Activated CD4-positive, CD25-positive, alpha-beta regulatory T cell (primary cell): ENCODE data around the gene SMARCAL1.
"Not testable (repeated sequence)": the region's sequence is repeated elsewhere in the genome, so short reads cannot be mapped to it uniquely, and the experiment has no call there.

Experiments used
- DNase-seq, 4 experiments: peaks; one replicate each; lab custom pipeline; 2025; lab: John Stamatoyannopoulos, UW

SMARCAL1 gene

DNA sequence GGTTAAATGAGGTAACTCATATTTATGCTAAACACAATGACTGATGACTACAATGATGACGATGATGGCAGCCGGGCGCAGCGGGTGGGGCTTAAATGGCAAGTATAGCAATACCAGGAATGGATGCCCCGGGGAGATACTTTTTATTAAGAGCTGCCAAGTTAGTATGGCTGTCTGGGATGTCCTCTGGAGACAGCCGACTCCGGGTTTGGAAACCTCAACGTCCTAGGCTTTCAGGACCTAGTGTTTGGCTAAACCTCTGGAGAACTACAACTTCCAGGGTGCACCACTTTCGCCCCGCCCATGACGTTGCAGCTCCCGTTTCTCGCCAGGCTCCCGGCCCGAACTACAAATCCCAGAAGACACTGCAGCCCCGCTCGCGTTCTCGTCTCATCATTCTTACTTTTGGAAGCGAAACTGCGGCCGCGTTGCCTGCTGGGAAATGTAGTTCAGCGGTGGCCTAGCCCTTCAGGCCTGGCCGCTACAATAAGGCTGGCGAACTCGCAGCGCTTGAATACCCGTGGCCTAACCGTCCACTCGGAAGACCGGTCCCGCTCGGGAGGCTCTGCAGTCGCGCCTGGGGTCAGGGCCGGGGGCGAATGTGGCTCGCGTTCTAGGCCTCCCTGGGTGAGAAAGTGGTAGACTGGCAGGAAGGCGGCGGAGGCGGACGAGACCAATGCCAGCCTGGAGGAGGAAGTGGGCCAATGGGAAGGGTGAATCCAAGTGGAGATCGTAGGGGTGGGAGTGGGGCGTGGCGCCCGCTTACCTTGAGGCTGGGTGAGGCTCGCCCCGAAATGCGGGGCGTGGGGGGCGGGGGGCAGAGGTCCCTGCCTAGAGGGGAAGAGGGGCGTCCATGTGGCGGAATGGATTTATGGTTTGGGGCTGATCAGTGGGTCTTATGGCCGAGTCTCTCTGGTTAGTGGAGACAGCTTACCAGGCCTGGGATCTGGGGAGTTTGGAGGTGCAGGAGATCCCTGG lies at the start of gene SMARCAL1:
SMARCAL1 (plus strand) TSS at position 463 of the 978 bp plus-strand sequence. CDS start 2,221 bp downstream, outside the sequence.
- DNase-seq, result peak; percentile 90 to 99 (median 95)

DNA sequence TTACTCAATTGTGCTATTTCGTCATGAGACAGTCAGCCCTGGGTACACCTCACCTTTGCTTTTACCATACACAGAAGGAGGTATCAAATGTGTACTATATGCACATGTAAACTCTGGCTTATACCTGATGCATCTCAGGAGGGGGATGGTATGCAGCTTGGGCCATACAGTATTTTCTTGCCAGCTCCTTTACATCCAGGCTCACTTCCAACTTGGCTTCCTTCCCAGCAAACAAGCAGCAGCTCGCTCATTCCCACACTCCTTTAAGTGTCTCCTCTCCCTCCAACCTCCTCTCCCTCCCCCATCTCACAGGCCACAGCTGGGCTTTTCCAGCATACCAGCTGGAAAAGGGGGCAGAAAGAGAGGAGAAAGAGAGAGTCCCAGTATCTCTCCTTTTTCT lies 49.6 kb upstream of the SMARCAL1 start:
- DNase-seq, result no peak

DNA sequence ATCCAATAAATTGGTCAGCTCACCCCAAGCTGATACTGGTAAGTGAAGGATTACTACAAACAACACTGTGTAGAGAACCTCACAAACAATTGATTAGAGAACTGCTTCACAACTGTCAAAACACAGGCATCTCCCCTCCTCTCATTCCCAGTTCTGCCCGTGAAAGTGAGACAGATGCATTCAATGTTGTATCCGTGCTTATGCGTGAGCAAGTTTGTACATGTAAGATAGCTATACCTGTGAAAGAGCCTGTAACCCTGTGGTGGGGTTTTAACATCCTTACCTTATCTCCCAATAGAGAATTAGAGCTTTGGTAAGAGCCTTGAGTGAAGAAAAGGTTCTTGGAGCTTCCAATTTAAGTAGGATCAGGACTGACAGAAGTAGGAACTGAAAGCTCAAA lies 49.1 kb upstream of the SMARCAL1 start:
- no peak for DNase-seq

DNA sequence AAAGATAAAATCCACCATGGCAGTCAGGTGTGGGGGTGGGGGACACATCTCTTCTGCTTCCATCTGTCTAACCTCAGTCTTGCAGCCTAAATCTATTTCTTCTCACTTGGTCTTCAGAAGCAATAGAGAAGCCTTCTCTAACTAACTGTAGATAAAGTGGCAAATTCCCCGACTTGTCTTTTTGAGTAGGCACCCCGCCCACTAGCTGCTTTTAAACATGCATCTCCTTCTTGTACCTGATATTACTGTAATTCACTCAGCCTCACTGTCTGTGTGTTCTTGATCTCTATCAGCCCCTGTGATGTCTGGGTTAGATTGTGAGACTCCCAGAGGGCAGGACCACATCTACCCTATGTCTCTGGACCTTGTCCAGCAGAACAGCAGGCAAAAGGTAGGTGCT lies 46.8 kb upstream of the SMARCAL1 start:
- no peak for DNase-seq

DNA sequence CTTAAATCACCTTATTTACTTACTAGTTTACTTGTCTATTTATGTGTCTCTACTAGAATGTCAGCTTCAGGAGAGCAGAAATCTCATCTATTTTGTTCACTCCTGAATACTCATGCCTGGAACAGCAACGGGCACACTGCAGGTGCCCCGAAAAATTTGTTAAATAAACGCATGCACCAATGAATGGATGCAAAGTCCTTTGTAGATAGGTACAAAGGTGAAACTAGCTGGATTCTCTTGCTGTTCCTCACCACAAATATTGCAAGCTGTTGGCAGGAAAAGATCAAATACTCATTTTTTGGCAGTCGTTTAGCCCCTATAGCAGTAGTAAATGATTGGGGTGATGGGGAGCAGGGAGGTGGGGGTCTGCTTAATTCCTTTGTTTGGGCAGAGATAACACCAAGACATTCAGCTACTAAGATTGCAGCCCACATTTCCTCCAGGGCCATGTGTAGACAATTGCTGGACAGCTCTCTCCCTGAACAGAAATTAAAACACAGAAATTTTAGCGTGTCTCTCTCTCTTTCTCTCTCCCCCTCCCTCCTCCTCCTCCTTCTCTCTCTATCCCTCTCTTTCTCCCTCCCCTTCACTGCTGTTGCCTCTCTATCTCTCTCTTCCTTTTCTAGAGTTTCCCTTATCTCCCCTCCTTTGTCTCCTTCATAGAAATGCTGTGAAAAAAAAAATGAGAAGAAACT lies 45.4 kb upstream of the SMARCAL1 start:
- no peak for DNase-seq

DNA sequence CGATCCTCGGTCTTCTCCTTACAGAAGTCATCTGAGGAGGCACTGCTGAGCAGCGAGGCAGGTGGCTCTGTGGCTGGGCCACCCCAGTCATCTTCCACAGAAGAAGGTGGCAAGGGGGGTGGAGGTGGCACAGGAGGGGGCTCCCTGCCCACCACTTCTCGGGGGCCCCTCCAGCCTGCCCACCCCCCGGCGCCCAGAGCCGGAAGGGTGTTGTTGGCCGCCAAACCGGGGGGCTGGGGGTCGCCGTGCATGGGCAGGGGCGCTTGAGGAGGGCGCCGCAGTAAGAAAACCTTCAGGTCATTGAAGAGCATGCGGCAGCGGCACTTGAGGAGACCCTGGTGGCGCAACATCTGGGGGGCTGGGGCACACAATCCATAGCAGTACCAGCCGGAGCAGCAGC lies 42.5 kb upstream of the SMARCAL1 start:
- DNase-seq, result no peak

DNA sequence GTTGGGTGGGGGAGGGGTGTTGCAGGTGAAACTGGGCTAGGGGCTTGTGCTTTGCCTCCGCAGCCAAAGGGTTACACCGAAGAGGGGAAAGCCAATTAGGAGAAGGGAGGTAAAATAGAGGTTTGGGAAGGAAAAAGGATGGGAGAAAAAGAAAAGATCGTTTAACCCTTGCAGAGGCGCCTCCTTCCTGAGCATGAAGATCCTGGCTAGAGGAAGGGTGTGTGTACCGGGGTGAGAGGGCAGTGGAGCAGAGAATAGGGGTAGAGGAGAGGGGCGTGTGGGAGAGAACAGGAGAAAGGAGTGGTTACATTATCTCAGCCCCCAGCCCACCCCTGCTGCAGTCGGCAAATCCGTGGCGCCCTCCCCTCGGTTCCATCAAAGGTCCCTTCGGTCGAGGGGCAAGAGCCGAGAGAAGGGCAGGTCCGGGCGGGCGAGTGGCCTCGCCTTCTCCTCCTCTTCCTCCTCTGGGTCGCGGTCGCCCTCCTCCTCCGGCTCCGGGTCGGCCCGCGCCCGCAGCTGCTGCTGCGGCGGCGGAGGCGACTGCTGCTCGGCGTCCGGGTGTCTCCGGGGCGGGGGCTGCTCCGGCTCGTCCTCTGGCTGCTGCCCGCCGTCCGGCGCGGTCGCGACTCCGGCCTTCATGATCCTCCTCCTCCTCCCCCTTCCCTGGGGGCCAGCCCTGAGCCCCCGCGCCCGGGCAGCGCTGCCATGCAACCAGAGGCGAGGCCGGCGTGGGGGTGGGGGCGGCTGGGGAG lies 41.1 kb upstream of the SMARCAL1 start:
- no peak for DNase-seq

DNA sequence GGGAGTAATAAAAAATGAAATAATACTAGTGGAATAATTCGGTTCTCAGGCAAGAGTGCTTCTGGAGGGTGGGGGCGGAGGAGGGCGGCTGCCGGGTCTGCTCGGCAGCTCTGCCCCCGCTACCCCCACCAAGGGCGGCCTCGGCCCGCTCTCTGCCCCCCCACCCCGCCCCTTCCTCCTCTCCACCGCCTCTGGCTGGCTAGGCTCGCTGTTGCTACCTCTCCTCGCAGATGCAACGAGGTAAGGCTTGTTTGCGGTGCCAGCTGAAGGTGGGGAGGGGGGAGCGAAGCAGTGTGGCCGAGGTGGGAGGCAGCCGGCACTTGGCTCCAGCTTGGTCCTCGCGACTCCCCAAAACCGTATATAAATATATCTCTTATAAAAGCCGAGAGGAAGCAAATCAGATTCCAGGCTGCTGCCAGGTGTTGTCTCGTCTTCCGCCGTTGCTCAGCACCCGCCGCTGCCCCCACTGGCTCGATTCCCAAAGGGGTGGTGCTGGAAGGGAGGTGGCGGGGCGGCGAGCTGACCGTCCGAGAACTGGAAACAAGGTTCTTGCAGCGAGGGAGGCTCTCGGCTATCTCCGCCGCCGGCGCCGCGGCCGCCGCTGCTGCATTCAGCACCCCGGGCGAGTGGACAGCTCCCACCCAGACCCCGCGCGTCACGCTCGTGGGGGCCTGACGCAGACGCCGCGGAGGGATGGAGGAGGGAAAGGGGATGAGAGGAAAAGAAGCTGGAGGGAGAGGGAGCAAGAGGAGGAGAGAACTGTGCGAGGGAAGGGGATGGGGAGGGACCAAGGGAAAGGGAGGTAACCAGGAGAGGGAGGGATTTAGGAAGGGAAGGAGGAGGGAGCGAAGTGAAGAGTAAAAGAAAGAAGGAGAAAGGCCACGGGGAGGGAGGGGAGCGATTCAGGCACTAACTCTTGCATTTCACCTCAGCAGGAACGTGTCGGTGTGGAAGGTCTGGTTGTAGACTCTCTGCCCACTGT lies 40.3 kb upstream of the SMARCAL1 start, which contains the start of gene MARCHF4:
MARCHF4 (minus strand) TSS at position 763 of the 982 bp plus-strand sequence. CDS start 2,223 bp downstream, outside the sequence.
- DNase-seq, result peak; percentile 35 to 50 (median 42)

DNA sequence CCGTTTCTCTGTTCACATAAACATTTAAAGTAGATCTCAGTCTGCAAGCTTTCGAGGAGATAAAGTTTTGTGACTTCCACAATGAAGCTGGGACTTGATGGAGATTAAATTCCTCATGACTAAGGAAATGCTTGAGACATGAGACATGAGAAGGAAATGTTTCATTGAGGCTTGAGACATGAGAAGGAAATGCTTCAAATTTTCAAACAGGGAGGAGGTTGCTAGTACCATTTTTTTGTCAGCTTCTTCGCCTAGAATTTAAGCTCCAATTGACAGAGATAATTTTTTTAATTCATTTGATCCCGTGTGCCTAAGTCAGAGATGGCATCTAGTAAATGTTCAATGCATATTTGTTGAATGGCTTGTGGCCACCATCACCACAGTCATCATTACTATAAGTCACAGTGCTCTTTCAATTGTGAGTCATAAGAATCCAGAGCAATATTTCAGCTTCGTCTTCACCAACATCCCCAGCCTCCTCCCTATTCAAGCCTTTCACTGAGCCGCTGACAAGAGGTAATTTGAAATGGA lies 39.5 kb upstream of the SMARCAL1 start:
- DNase-seq, result no peak

DNA sequence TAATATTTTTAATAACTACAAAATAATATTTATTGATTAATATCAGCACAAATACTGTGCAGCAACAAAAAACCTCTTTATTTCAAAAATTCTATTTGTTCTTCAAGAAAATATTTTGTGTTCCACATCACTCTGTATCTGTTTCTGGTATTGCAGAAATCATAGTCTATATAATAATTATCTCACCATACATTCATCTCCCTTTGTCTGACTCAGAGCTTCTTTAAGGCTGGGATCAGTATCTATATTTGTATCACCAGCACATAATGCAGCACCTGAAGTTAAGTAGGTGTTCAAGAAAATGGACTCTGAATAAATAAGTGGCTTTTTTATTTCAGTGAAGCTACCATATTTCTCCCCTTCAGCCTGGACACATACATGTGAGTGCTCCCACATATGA lies 38.4 kb upstream of the SMARCAL1 start:
- no peak for DNase-seq

DNA sequence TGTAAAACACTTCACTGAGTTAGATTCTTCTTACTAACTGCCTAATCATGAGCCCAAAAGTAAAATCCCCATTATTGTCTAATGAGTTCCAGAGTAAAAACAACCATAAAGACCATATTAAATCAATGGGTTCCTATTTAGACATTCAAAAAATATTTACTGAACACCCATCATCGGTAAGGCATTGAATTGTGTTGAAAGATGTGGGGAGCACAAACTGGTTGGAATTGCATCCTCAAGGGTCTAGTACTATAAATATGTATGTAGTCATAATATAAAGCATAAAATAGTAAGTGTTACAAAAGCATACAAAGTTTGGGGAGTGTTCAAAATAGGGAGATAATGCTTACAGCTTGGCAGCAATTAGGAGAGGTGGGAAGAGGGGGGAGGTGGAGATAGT lies 37.0 kb upstream of the SMARCAL1 start:
- no peak for DNase-seq

DNA sequence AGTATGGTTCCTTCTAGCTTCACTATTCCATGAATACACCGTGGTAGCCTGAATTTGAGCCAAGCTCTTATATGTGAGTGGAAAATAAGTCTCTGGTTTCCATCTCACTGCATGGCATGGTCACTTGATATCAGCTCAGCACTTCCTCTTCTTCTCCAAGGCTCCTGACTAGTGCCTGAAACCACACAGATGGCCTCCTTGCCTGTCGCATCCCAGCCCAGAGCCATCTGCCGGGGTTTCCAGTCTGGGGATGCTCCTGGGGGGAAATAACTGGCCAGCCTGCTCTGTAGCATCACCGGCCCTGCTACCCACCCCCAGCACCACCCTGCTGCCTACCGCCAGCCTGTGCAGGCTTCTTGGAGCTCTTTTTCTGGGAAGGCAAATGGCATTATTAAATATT lies 32.3 kb upstream of the SMARCAL1 start:
- DNase-seq, result no peak

DNA sequence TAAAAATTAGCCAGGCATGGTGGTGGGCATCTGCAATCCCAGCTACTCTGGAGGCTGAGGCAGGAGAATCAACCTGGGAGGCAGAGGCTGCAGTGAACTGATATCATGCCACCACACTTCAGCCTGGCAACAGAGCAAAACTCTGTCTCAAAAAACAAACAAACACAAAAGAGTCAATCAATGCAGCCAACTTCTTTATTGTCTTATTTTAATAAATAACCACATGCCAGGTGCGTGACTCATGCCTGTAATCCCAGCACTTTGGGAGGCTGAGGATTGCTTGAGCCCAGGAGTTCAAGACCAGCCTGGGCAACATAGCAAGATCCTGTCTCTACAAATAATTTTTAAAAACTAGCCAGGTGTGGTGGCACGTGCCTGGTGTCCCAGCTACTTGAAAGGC lies 27.9 kb upstream of the SMARCAL1 start:
- not testable (repeated sequence) for DNase-seq

DNA sequence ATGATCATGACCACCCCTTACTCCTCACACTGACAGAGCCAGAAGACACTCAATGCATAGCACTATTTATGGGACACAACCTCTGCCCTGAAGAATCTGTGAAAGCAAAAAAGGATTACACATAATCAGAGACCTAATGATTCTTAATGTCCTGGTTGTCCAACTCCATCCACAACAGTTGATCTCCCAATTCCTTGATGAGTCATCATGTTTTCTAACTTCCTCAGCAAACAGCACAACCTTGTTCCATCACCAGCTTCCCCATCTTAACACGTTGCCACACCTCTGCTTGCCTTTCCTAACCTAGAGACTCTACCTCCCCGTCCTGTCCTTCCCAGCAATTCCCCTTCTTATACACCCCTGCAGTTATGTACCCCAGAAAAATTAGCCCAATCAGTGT lies 26.8 kb upstream of the SMARCAL1 start:
- no peak for DNase-seq

DNA sequence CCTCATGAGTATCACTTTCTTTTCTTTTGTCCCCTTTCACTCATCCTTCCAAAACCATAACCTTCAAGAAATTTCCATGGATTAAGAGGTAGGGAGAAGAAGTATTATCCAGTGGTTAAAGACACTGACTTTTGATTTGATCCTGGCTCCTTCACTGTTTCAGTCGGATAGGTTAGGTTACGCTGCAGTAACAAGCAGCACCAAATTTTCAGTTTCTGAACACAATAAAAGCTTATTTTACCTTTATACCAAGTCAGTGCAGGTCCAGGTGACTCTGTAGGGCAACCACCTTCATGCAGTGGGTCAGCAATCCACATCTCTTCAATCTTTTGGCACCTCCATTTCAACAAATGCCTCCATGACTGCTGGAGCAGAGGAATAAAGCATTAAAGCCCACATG lies 25.0 kb upstream of the SMARCAL1 start:
- DNase-seq, result no peak

DNA sequence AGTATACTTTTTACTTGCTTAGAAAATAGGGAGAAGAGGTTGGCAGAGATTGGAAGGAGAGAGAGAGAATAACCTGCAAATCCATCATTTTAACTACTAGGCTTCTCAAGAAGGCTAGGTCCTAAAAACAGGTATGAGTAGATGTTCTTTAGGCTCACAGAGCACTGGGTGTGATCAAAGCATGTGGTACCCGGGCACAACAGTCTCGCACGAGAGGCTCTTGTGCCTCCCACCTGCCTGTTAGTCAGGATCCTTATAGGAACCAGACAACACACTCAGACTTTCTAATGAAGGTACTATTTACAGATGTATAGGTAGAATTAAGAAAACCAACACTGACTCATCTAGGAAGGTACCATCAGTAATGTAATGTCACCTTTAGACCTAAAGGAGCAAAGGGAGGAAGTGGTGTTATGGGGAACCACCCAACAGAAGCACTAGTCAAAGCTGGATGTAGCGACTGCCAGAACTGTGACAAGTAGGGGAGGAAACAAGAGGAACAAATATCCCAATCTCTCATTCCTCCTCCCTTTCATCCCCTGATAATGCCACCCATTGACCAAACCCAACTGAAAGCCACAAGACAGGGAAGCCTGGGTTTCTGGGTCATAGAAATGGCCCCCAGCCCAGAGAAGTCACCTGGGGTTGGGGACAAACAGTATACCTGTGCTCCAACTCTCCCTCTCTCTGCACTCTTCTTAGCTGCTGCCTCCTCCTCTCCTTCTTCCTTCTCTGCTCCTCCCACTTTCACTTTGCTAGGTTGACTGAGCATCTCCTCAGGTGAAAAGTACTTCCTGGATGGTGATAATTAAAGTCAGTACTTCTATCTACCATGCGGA lies 24.0 kb upstream of the SMARCAL1 start:
- DNase-seq, result peak in 1 of 4 experiments; percentile 2

DNA sequence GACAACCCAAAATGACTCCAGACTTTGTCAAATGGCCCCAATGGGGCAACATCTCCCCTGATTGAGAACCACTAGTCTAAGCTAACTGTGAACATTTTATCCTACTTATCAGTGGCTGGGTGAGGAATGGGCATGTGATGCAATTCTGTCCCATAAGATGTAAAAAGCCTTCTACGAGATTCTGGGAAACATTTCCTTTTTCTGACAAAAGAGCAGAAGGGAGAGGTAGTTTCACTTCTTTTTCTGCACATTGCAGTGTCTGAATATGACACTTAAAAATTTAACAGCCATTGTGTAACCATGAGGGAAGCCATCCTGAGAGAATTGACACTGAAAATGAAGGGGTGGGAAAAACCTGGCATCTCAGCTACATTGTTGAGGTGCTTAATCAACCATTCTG lies 22.7 kb upstream of the SMARCAL1 start:
- no peak for DNase-seq

DNA sequence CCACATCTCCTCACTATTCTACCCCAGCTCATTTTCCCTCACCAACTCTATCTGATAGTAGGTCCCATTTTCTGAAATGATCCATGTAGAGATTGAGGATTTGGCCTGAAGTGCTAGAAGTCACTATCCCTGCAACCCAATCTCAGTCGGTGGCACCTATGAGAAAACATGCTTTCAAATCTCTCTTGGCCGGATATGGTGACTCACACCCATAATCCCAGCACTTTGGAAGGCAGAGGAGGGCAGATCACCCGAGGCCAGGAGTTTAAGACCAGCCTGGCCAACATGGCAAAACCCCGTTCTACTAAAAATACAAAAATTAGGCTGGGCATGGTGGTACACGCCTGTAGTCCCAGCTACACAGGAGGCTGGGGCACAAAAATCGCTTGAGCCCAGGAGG lies 20.9 kb upstream of the SMARCAL1 start:
- DNase-seq, result no peak

DNA sequence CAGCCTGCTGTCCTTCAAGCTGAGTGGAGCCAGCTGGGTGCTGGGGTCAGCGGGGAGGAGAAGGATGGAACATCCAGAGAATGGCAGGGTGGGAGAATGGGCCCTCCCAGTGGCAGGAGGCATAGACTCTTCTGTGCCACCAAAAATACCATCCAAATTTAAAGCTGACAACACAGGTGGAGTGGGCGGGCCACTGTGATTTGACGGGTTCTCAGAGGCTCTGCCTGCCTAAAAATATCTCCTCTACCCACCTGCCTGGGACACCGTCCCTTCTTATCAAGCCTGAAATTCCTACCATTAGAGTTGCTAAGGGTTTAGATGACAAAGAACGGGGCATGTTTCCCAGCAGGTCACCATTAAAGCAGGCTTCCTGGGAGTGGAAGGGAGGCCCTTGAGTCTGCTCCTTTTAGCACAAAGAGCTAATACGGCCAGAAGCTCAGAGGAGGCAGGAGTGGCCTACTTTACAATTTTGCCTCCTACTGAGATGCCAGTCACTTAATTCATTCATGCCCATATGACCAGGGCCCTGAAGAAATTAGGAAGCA lies 20.2 kb upstream of the SMARCAL1 start:
- no peak for DNase-seq
